Measurements from ENCODE around the gene SMAP2. TPM values are rescaled to one million over a fixed set of nuclear protein-coding genes. Genes with fewer than 3 reads are reported as not detected.

Gene SMAP2
- total RNA-seq, 1 experiment from 2014 or later: 13.7 TPM

DNA sequence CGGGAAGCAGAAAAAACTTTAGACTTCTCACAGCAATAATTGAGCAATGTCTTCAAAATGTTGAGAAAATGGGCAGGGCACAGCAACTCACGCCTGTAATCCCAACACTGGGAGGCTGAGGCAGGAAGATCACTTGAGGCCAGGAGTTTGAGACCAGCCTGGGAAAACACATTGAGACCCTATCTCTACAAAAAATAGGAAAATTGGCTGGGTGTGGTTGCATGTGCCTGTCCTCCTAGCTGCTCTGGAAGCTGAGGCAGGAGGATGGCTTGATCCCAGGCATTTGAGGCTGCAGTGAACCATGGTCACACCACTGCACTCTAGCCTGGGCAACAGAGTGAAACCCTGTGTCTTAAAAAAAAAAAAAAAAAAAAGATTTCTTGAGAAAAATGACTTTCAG is 95.8 kb downstream of the SMAP2 start:
- CTCF ChIA-PET: no interaction called here
- Mint-ChIP-seq H3K27me3 (ENCODE audit: unreplicated experiment) (no peaks in the 10 kb centered on the region), H3K9me3 (ENCODE audit: low read depth, unreplicated experiment) (peaks cover 33% of the 10 kb centered on the region), H3K4me3 (ENCODE audit: low read depth, unreplicated experiment) (no peak overlapping the region), H3K36me3 (ENCODE audit: insufficient read depth, unreplicated experiment) (no peaks in the 10 kb centered on the region), H3K4me1 (ENCODE audit: low read depth, unreplicated experiment) (no peaks in the 10 kb centered on the region), H3K27ac (ENCODE audit: unreplicated experiment) (no peak overlapping the region)
- no peak for DNase-seq
- no TSS peak for BruUV-seq (replicated peaks)
- intact Hi-C loops (cut with micrococcal nuclease; ENCODE audit: unreplicated experiment): no loop called here
- TF ChIP-seq, protein P1, sequence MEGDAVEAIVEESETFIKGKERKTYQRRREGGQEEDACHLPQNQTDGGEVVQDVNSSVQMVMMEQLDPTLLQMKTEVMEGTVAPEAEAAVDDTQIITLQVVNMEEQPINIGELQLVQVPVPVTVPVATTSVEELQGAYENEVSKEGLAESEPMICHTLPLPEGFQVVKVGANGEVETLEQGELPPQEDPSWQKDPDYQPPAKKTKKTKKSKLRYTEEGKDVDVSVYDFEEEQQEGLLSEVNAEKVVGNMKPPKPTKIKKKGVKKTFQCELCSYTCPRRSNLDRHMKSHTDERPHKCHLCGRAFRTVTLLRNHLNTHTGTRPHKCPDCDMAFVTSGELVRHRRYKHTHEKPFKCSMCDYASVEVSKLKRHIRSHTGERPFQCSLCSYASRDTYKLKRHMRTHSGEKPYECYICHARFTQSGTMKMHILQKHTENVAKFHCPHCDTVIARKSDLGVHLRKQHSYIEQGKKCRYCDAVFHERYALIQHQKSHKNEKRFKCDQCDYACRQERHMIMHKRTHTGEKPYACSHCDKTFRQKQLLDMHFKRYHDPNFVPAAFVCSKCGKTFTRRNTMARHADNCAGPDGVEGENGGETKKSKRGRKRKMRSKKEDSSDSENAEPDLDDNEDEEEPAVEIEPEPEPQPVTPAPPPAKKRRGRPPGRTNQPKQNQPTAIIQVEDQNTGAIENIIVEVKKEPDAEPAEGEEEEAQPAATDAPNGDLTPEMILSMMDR (IDR thresholded peaks at IDR 0.05; ENCODE audit: unreplicated experiment): no peak

Other genes with a start within 250 kb of the SMAP2 start
- gene RLF, start 212.3 kb upstream of the SMAP2 start, total RNA-seq (2022): 11.7 and 12.9 TPM in 2 replicates
- not detected in 2 replicates for gene TMCO2, start 125.8 kb upstream of the SMAP2 start, total RNA-seq (2022)
- 60.1 and 62.0 TPM in 2 replicates for gene ZMPSTE24, start 115.5 kb upstream of the SMAP2 start, total RNA-seq (2022)
- 3.0 and 3.2 TPM in 2 replicates for gene COL9A2, start 56.4 kb upstream of the SMAP2 start, total RNA-seq (2022)
- 4.5 and 5.1 TPM in 2 replicates for gene ZFP69B, start 76.7 kb downstream of the SMAP2 start, total RNA-seq (2022)
- 2.7 and 2.9 TPM in 2 replicates for gene ZFP69, start 103.6 kb downstream of the SMAP2 start, total RNA-seq (2022)
- gene EXO5, start 135.0 kb downstream of the SMAP2 start, total RNA-seq (2022): 11.7 and 12.2 TPM in 2 replicates
- 4.5 and 5.1 TPM in 2 replicates for gene ZNF684, start 157.9 kb downstream of the SMAP2 start, total RNA-seq (2022)